ENCODE measurements around the gene KIAA2012.
"Not testable (repeated sequence)": the region's sequence is repeated elsewhere in the genome, so short reads cannot be mapped to it uniquely, and the experiment has no call there.

Gene KIAA2012

GRCh38 chr2:202186641-202187202 lies 113.7 kb downstream of the KIAA2012 start:
- DNase-seq (ENCODE audit: low read depth in 1 of 2, low spot score in 1 of 2): no peak

- DNase-seq (ENCODE audit: low read depth in 1 of 2, low spot score in 1 of 2): no peak
Measured at GRCh38 chr2:202187570-202187969, 114.5 kb downstream of the KIAA2012 start.

GRCh38 chr2:202193305-202193704 lies 120.2 kb downstream of the KIAA2012 start:
- DNase-seq (ENCODE audit: low read depth in 1 of 2, low spot score in 1 of 2): no peak

- DNase-seq (ENCODE audit: low read depth in 1 of 2, low spot score in 1 of 2): no peak
Measured at GRCh38 chr2:202193881-202194353, 120.9 kb downstream of the KIAA2012 start.

- DNase-seq (ENCODE audit: low read depth in 1 of 2, low spot score in 1 of 2): no peak
Measured at GRCh38 chr2:202194418-202194817, 121.4 kb downstream of the KIAA2012 start.

GRCh38 chr2:202196727-202197126 lies 123.7 kb downstream of the KIAA2012 start:
- no peak for DNase-seq (ENCODE audit: low read depth in 1 of 2, low spot score in 1 of 2)

GRCh38 chr2:202201220-202202160 lies 128.4 kb downstream of the KIAA2012 start:
- no peak for DNase-seq (ENCODE audit: low read depth in 1 of 2, low spot score in 1 of 2)

GRCh38 chr2:202203348-202203747 lies 130.3 kb downstream of the KIAA2012 start:
- no peak for DNase-seq (ENCODE audit: low read depth in 1 of 2, low spot score in 1 of 2)

GRCh38 chr2:202204855-202205254 lies 131.8 kb downstream of the KIAA2012 start:
- DNase-seq (ENCODE audit: low read depth in 1 of 2, low spot score in 1 of 2): no peak

GRCh38 chr2:202208526-202208925 lies 135.5 kb downstream of the KIAA2012 start:
- DNase-seq (ENCODE audit: low read depth in 1 of 2, low spot score in 1 of 2): no peak

- no peak for DNase-seq (ENCODE audit: low read depth in 1 of 2, low spot score in 1 of 2)
Measured at GRCh38 chr2:202215179-202215578, 142.1 kb downstream of the KIAA2012 start.

GRCh38 chr2:202221873-202222272 lies 148.8 kb downstream of the KIAA2012 start:
- no peak for DNase-seq (ENCODE audit: low read depth in 1 of 2, low spot score in 1 of 2)

GRCh38 chr2:202237787-202238233 lies 164.8 kb downstream of the KIAA2012 start:
- peak; percentile 2 to 8 for DNase-seq (ENCODE audit: low read depth in 1 of 2, low spot score in 1 of 2)

GRCh38 chr2:202238234-202239197 lies 165.5 kb downstream of the KIAA2012 start, which contains the start of gene SUMO1:
Gene SUMO1 (minus strand): TSS chr2:202238597. CDS start chr2:202238451, 146 bp downstream.
- DNase-seq (ENCODE audit: low read depth in 1 of 2, low spot score in 1 of 2): peak; percentile 88 to 89

- DNase-seq (ENCODE audit: low read depth in 1 of 2, low spot score in 1 of 2): not testable (repeated sequence)
Measured at GRCh38 chr2:202247710-202248109, 174.7 kb downstream of the KIAA2012 start.

GRCh38 chr2:202249521-202250253 lies 176.6 kb downstream of the KIAA2012 start:
- DNase-seq (ENCODE audit: low read depth in 1 of 2, low spot score in 1 of 2): no peak

- DNase-seq (ENCODE audit: low read depth in 1 of 2, low spot score in 1 of 2): no peak
Measured at GRCh38 chr2:202251494-202251893, 178.4 kb downstream of the KIAA2012 start.

Data from activated CD4-positive, alpha-beta T cell treated with anti-CD3 and anti-CD28 coated beads, Interleukin-2, amount 50 U/mL, for 24 hours (primary cell).